EH (cell line): ENCODE results near the gene AMN1.
A peak's percentile ranks its signal among the peaks of the same experiment; 100 is the strongest.
"Not testable (repeated sequence)": the region's sequence is repeated elsewhere in the genome, so short reads cannot be mapped to it uniquely, and the experiment has no call there.

Source experiments
- DNase-seq: peaks from one replicate; pipeline ENCODE4 v3.0.0-alpha.2; 2015; ENCODE audit warnings: low read depth

Gene AMN1

DNA sequence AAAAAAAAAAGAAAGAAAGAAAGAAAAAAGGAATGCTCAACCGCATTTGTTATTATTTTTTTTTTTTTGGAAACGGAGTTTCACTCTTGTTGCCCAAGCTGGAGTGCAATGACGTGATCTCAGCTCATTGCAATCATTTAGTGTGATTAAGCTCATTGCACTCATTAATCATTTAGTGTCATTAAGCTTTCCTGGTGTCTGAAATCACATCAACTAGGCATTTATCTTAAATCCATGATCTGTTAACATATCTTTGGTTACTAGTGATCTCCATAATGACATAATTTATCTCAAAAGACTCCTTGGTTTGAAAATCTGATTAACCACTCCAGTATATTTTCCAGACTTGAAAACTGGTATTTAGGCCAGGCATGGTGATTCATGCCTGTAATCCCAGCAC lies 43.0 kb downstream of the AMN1 start:
- DNase-seq = no peak

DNA sequence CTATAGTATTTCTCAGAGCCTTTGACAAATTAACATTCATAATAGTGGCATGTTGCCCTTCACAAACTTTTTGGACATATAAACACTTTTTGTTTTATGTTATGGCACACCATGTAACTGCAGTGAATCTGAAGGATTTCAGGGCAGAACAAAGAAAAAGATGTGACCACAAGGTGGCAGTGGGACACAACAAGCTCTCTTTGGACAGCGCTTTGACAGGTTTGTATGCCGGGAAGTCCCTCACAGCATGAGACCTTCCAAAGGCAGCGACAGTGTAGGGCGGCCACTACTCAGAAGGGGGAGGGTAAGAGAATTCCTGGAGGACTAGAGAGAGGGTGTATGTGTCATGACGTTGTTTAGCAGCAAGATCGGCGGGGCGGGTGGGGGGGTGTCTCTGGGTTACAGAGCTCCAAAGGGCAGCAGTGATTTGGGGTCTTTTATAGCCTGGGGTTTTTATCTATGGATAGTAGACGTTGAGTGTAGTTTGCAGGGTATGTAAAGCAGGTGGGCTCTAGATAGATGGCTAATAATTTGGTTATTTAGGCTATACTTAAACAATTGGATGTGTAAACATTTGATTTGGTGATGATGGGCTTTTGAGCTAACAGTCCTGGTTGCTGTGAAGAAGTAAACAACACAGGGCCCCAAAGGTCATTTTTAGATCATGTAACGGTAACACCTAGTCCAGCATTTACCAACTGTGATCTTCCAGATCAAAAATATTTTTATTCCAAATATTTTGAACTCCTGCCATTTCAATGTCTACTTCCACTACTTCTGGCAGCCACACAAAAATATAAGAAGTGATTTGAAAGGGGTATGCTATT lies 46.5 kb downstream of the AMN1 start:
- peak; percentile 70 for DNase-seq

DNA sequence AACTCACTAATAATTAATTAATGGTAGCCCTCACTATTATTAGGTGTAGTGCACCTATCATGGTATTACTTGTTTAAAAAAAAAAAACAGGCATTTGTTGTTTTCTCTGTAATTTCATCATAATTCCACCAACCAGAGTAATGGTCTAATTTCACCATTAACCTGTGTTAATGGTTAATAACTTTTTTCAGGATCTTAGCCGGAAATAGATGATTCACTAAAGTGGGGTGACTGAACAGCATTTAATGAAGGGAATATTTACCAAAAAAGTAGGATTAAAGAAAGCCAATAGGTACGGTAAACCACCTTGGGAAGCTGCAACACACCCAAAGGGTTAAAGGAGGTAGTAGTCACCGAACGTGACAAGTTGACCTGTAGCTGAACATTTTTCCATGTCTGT lies 56.3 kb downstream of the AMN1 start:
- DNase-seq = no peak

GRCh38 chr12:31669582-31669981 lies 59.2 kb downstream of the AMN1 start:
- DNase-seq = not testable (repeated sequence)

DNA sequence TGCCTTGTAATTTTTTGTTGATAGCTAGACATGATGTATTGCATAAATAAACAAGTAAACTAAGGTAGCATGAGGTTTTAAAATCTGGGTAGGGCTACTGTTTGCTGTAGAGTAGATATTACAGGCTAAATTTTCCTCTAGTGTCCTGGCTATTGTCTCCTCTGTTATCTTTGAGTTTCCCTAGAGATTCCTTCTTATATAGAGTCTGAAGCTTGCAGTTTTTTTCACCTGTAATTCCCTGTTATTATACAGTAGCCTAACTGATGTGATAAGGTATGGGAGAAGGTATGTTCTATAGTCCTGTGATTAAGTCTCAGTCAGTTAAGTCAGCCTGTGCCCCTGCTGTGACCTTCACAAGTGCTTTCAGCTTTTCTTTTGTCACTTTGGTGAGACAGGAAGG lies 59.8 kb downstream of the AMN1 start:
- no peak for DNase-seq

- no peak for DNase-seq
These were observed 64.8 kb downstream of the AMN1 start for GRCh38 chr12:31664038-31664437.

- DNase-seq = no peak
These were observed 65.2 kb downstream of the AMN1 start for GRCh38 chr12:31663576-31663975.

GRCh38 chr12:31662176-31662849 lies 66.5 kb downstream of the AMN1 start:
- no peak for DNase-seq

- DNase-seq = peak; percentile 96
These were observed 69.5 kb downstream of the AMN1 start, which contains the start of gene ETFBKMT for GRCh38 chr12:31659087-31659942. Gene ETFBKMT, plus strand, starts transcription at chr12:31659688. Its CDS starts 2,266 bp downstream, at chr12:31661954.

- no peak for DNase-seq
These were observed 70.2 kb downstream of the AMN1 start for GRCh38 chr12:31658471-31659086.

GRCh38 chr12:31655792-31656191 lies 73.0 kb downstream of the AMN1 start:
- DNase-seq = no peak

GRCh38 chr12:31655208-31655607 lies 73.6 kb downstream of the AMN1 start:
- no peak for DNase-seq

GRCh38 chr12:31651893-31652521 lies 76.8 kb downstream of the AMN1 start:
- no peak for DNase-seq

DNA sequence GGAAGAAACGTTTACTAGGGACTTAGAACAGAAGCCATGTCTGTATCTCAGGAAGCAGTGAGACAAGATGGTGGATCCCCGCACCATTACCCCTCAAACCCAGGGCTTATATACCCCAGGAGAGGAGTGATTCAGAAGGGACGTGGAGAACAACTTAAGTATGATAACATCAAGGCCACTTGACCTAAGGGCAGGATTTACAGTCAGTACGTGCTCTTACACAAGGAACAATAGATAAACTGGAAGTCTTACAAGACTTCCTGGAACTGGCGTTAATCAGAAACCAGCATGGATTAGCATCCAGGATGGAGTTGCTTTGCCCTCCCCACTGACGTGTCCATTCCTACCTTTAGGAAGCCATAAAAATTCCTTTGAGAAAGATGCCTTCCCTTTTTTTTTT lies 77.9 kb downstream of the AMN1 start:
- peak; percentile 69 for DNase-seq

DNA sequence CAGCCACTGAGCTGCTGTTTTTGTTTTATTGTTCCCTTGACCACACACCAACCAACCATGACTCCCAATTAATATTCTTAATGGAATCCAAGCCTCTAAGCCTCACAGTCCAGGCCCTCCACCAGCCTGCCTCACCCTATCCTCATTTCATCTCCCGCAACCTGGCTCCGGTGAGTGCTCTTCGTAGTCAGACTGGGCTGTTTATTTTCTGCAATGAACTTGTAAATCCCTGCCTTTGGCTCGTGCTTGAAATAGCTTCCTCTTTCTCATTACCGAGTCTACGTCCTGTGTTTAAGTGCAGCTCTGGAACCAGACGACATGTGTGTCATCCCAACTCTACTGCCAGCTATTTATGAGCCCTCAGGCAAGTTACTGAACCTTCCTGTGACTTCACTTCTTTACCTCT lies 81.7 kb downstream of the AMN1 start:
- peak; percentile 72 for DNase-seq

GRCh38 chr12:31645924-31646323 lies 82.9 kb downstream of the AMN1 start:
- no peak for DNase-seq

GRCh38 chr12:31644536-31644935 lies 84.3 kb downstream of the AMN1 start:
- DNase-seq = no peak

- DNase-seq = no peak
These were observed 87.2 kb downstream of the AMN1 start for GRCh38 chr12:31641509-31642090.

GRCh38 chr12:31634620-31635019 lies 94.2 kb downstream of the AMN1 start:
- DNase-seq = no peak

- DNase-seq = no peak
These were observed 95.4 kb downstream of the AMN1 start for GRCh38 chr12:31633464-31633863.

- DNase-seq = no peak
These were observed 97.0 kb downstream of the AMN1 start for GRCh38 chr12:31631809-31632208.
